Activated CD4-positive, alpha-beta T cell treated with anti-CD3 and anti-CD28 coated beads, Interleukin-2, amount 50 U/mL, for 4 hours (primary cell): Measurements from ENCODE around the gene TPSD1.
"Not testable (repeated sequence)": the region's sequence is repeated elsewhere in the genome, so short reads cannot be mapped to it uniquely, and the experiment has no call there.

ENCODE experiments used
- DNase-seq, 2 experiments: peaks; one replicate each; pipeline ENCODE4 v3.0.0-alpha.2; 2020

Gene TPSD1

GRCh38 chr16:1264345-1265089, 8.6 kb downstream of the TPSD1 start:
- no peak for DNase-seq

GRCh38 chr16:1265090-1265630, 9.3 kb downstream of the TPSD1 start:
- no peak for DNase-seq

DNA sequence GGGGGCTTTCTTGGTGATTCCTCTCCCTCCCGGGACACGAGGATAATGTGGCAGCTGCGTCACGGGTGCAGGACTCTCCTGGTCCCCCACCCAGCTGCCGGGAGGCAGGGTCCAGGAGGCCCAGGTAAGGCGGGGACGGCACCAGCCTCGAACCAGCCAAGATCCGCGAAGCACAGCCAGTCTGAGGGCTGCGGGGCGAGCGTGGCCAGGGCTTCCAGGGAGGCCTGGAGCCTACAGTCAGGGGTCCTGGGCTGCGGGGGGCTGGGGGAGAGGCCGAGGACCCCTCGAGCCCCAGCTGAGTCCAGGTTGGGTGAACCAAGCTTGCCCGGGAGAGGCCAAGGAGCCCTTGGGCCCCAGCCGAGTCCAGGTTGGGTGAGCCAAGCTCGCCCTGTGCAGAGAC, 10.0 kb downstream of the TPSD1 start:
- no peak for DNase-seq

DNA sequence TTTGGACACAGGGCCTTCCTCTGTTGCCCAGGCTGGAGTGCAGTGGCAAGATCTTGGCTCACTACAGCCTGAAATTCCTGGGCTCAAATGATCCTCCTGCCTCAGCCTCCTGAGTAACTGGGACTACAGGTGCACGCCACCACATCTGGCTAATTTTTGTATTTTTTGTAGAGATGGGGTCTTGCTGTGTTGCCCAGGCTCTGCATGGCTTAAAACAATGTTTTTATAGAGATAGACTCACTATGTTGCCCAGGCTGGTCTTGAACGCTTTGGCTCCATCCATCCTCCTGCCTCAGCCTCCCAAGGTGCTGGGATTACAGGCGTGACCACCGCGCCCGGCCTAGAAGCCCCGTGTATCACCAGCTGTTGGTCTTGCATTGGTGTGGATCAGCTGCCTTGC, 13.5 kb downstream of the TPSD1 start:
- DNase-seq, result not testable (repeated sequence)

DNA sequence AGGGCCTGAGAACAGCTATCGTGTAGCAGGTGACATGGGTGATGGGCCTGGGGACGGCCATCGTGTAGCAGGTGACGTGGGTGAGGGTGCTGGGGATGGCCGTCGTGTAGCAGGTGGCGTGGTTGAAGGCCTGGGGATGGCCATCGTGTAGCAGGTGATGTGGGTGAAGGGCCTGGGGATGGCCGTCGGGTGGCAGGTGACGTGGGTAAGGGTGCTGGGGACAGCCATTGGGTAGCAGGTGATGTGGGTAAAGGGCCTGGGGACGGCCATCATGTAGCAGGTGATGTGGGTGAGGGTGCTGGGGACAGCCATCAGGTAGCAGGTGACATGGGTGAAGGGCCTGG, 15.5 kb downstream of the TPSD1 start:
- DNase-seq, result no peak

- not testable (repeated sequence) for DNase-seq
These were observed 16.0 kb downstream of the TPSD1 start for GRCh38 chr16:1271724-1272413.

GRCh38 chr16:1272453-1273198, 16.8 kb downstream of the TPSD1 start:
- no peak for DNase-seq

GRCh38 chr16:1273816-1274215, 17.9 kb downstream of the TPSD1 start:
- no peak for DNase-seq

DNA sequence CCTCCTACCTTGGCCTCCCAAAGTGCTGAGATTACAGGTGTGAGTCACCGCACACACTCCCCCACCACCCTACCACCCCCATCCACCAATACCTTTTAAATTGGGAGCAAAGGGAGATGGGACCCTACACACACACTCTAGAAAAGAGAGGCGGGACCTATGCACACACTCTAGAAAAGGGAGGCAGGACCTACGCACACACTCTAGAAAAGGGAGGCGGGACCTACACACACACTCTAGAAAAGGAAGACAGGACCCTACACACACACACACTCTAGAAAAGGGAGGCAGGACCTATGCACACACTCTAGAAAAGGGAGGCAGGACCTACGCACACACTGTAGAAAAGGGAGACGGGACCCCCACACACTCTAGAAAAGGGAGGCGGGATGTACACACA, 18.9 kb downstream of the TPSD1 start:
- DNase-seq, result no peak

DNA sequence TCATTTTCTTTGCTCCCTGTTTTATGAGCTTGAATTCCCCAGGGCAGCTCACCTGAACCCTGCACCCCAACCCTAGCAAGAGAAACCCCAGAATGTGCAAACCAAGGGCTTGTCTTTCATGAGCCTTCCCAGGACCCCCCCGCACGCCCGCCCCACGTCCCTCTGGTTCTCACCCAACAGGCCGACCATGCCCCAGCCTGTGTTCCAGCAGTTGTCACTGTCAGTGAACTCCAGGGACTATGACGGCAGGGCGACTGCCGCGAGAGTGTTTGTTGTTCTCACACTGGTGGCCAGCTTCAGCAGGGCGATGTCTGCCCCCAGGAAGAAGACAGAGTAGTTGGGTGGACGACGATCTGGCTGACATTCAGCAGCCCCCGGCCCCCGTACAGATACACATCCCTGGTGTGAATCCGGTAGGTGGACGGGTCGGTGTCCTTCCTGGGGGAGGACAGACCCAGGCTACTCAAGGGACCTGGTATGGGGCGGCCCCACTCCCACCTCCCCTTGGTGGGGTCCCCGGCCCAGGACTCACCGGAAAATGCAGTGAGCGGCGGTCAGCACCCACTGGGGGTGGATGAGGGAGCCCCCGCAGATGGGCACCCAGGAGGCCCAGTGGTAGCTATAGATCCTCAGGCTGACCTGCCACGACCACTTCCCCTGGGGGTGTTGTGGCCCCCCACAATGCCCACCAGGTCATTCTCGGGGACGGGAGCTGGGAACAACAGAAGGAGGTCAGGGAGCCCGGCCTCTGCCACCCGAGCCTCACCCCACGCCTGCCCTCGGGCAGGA, 20.1 kb downstream of the TPSD1 start:
- DNase-seq, result no peak

GRCh38 chr16:1276580-1276878, 20.7 kb downstream of the TPSD1 start:
- DNase-seq, result no peak

GRCh38 chr16:1277151-1277598, 21.3 kb downstream of the TPSD1 start:
- DNase-seq, result no peak

DNA sequence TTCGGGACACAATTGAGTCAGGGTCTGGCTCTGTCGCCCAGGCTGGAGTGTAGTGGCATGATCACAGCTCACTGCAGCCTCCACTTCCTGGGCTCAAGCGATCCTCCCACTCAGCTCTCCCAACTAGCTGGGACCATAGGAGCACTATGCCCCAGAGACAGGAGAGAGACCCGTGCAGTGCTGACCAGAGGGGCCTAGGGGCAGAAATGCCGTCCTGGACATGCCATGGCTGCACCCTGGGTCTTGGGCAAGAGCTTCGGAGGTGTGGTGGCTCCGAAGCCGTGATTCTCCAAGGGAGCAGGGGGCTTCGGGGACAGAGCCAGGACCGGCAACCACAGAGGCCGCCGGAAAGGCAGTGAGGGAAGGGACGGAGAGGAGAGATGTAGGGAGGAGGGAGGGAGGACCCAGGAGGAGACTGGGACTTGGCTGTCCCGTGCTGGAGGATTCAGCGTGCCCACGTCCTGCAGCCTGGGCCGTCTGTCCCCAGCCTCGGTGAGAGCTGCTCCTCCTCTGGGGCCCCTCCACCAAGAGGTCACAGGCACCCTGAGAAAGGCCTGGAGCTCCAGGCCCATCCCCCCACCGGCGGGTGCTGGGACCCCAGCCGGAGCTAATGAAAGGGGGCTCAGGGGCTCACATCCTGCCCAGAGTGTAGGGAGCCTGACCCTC, 21.9 kb downstream of the TPSD1 start:
- DNase-seq, result no peak

GRCh38 chr16:1278477-1278876, 22.6 kb downstream of the TPSD1 start:
- no peak for DNase-seq

DNA sequence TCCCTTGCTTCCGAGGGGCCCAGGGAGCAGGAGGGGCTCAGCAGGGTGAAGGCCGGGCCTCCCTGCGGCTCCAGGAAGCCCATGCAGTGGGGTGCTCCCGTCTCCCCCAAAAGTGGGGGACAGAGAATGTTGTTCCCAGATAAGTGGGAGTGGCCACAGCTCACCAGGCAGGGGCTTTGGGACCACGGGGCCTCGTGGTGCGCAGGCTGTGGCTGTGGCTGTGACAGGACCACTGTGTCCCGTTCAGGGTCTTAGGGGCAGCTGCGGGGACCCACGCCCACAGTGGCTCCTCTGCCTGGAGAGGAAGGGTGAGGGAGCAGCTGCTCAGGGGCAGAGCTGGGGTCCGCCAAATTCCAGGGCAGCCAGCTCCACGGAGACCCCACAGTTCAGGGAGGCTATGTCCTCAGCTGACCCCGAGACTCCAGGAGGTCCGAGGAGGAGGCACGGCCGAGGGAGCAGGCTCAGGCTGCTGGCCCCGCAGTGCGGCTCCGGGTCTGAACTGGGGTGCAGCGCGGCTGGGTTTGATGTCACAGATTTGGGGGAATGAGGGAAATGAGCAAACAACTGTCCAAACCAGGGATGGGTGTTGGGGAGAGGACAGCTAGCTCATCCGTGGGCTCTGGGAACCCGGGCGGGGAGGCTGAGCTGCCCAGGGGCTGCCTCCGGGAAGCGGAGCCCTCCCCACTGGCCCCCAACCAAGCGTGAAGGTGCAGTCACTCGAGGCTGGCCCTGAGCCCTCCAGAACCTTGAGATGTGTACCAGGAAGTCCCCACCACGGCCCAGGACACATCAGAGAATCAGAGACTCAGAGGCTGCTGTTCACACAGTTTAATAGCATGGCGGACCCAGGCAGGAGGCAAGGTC, 23.4 kb downstream of the TPSD1 start:
- DNase-seq, result no peak

DNA sequence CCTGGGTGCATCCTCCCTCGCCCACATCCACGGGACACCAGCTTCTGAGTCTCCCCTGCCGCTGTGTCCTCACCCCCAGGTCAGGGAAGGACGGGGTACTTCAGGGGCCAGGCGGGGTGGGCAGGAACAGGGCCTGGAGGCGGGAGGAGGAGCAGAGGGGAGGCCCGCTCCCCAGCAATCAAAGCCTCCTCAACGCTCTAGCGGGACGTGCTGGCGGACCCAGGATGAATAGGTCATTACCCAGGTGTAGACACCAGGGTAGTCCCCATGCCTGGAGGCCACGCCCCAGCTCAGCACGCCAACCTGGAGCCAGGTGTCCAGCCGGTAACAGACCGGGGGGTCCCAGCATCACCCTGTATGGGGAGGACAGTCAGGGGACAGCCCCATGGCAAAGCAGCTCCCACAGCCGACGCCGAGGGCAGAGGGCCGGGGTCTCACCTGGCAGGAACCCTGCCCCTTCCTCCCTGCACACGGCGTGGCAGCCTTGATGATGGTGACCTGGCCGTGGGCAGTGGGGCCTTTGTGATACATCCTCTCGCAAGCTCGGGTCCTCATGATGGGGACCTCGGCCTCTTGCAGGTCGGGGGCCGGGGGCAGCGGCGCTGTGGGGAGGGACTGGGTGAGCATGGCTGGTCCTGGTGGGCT, 24.2 kb downstream of the TPSD1 start:
- DNase-seq, result no peak

- no peak for DNase-seq
These were observed 24.9 kb downstream of the TPSD1 start for GRCh38 chr16:1280783-1281182.

- DNase-seq, result no peak
These were observed 25.6 kb downstream of the TPSD1 start for GRCh38 chr16:1281517-1281916.

GRCh38 chr16:1282324-1282973, 26.6 kb downstream of the TPSD1 start:
- no peak for DNase-seq

DNA sequence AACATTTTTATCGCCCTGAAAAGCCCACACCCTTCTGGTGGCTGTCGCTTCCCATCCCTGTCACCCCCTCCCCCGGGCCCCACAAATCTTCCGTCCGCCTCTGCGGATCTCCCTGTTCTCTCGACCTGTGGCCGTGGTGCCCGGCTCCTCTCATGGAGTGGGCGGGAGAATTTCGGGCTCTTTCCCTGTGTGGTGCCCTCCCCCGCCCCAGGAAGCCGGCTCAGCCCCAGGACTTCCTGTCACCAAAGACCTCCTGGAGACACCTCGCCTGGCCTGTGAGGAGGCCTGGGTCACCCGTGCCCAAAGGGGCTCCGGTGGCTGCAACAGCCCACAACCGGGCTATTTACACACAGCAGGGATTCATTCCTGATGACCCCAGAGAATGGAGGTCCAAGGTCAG, 27.4 kb downstream of the TPSD1 start:
- DNase-seq, result no peak
